ENCODE data around the gene GIMAP2.
A peak's percentile ranks its signal among the peaks of the same experiment; 100 is the strongest.

The GIMAP2 gene

GRCh38 chr7:150733482-150734095, 48.1 kb downstream of the GIMAP2 start:
- DNase-seq (ENCODE audit: low read depth, low spot score), result no peak

GRCh38 chr7:150734254-150734653, 48.7 kb downstream of the GIMAP2 start:
- no peak for DNase-seq (ENCODE audit: low read depth, low spot score)

GRCh38 chr7:150735596-150736358, 50.3 kb downstream of the GIMAP2 start:
- DNase-seq (ENCODE audit: low read depth, low spot score), result no peak

GRCh38 chr7:150736864-150737263, 51.4 kb downstream of the GIMAP2 start:
- no peak for DNase-seq (ENCODE audit: low read depth, low spot score)

GRCh38 chr7:150737265-150738055, 52.0 kb downstream of the GIMAP2 start, which contains the start of gene GIMAP5:
Gene GIMAP5 (plus strand): TSS chr7:150737418. CDS start chr7:150740885, 3,467 bp downstream.
- DNase-seq (ENCODE audit: low read depth, low spot score), result no peak

- no peak for DNase-seq (ENCODE audit: low read depth, low spot score)
Observed at GRCh38 chr7:150738092-150738491, 52.6 kb downstream of the GIMAP2 start.

- peak; percentile 12 for DNase-seq (ENCODE audit: low read depth, low spot score)
Observed at GRCh38 chr7:150738591-150739001, 53.1 kb downstream of the GIMAP2 start.

- no peak for DNase-seq (ENCODE audit: low read depth, low spot score)
Observed at GRCh38 chr7:150739033-150739432, 53.5 kb downstream of the GIMAP2 start.

GRCh38 chr7:150740053-150740452, 54.5 kb downstream of the GIMAP2 start:
- no peak for DNase-seq (ENCODE audit: low read depth, low spot score)

GRCh38 chr7:150742286-150742968, 56.9 kb downstream of the GIMAP2 start:
- no peak for DNase-seq (ENCODE audit: low read depth, low spot score)

Data from astrocyte of the hippocampus (primary cell).